Keratinocyte (primary cell): Measurements from ENCODE around the gene KCNT2.

Experiments used
- CTCF ChIP-seq, 3 experiments: IDR thresholded peaks in 1 of 3; conservative IDR thresholded peaks in 1 of 3; optimal IDR thresholded peaks in 1 of 3; 2 replicates in 2 of 3; 3 replicates in 1 of 3; pipeline versions ENCODE3 to v1.5.1; 2011; ENCODE audit warnings: low read length in 3 of 3, mild to moderate bottlenecking in 3 of 3, moderate library complexity in 2 of 3, control low read depth in 1 of 3, inconsistent platforms in 1 of 3; ENCODE audit not compliant: insufficient read depth in 2 of 3; ENCODE audit errors: extremely low read depth in 1 of 3
- EZH2 ChIP-seq: IDR thresholded peaks from one replicate; pipeline ENCODE4 v1.6.1; 2012; ENCODE audit warnings: inconsistent platforms, mild to moderate bottlenecking, low read length, moderate library complexity

- TF ChIP-seq CTCF (optimal IDR thresholded peaks at IDR 0.05 in 1 of 3, IDR thresholded peaks at IDR 0.05 in 1 of 3, conservative IDR thresholded peaks at IDR 0.05 in 1 of 3; ENCODE audit: extremely low read depth in 1 of 3, insufficient read depth in 2 of 3, low read length in 3 of 3) (no peak), EZH2 (no peak)
These were observed 47.3 kb upstream of the KCNT2 start for GRCh38 chr1:196655494-196655893.
